NOMO-1 (cell line): ENCODE data around the gene UIMC1.

Experiments
- DNase-seq, 2 experiments: peaks; one replicate each; lab custom pipeline; 2025; ENCODE audit not compliant: unreplicated experiment in 2 of 2; lab: John Stamatoyannopoulos, UW

Gene UIMC1

GRCh38 chr5:176956756-176957155, 49.8 kb downstream of the UIMC1 start:
- DNase-seq: no peak

- DNase-seq: no peak
These were observed 50.7 kb downstream of the UIMC1 start for GRCh38 chr5:176955895-176956294.

GRCh38 chr5:176954050-176954449, 52.5 kb downstream of the UIMC1 start:
- no peak for DNase-seq

- no peak for DNase-seq
These were observed 53.9 kb downstream of the UIMC1 start for GRCh38 chr5:176952531-176953193.

- no peak for DNase-seq
These were observed 58.1 kb downstream of the UIMC1 start for GRCh38 chr5:176948458-176948857.

- no peak for DNase-seq
These were observed 58.7 kb downstream of the UIMC1 start for GRCh38 chr5:176947847-176948246.

- DNase-seq: no peak
These were observed 62.3 kb downstream of the UIMC1 start for GRCh38 chr5:176944268-176944667.

GRCh38 chr5:176943816-176944215, 62.8 kb downstream of the UIMC1 start:
- no peak for DNase-seq

GRCh38 chr5:176941951-176942350, 64.6 kb downstream of the UIMC1 start:
- DNase-seq: no peak

- DNase-seq: no peak
These were observed 68.1 kb downstream of the UIMC1 start for GRCh38 chr5:176938472-176938871.

GRCh38 chr5:176935017-176935416, 71.6 kb downstream of the UIMC1 start:
- DNase-seq: no peak

GRCh38 chr5:176934309-176934930, 72.2 kb downstream of the UIMC1 start:
- DNase-seq: no peak

GRCh38 chr5:176929654-176930053, 76.9 kb downstream of the UIMC1 start:
- DNase-seq: no peak

GRCh38 chr5:176927562-176927961, 79.0 kb downstream of the UIMC1 start:
- no peak for DNase-seq

- no peak for DNase-seq
These were observed 83.8 kb downstream of the UIMC1 start for GRCh38 chr5:176922817-176923216.

GRCh38 chr5:176921714-176922113, 84.9 kb downstream of the UIMC1 start:
- no peak for DNase-seq

- no peak for DNase-seq
These were observed 88.0 kb downstream of the UIMC1 start for GRCh38 chr5:176918613-176919012.

- no peak for DNase-seq
These were observed 90.2 kb downstream of the UIMC1 start for GRCh38 chr5:176916337-176916736.

- no peak for DNase-seq
These were observed 90.7 kb downstream of the UIMC1 start for GRCh38 chr5:176915906-176916305.

GRCh38 chr5:176912115-176912514, 94.5 kb downstream of the UIMC1 start:
- no peak for DNase-seq

- peak; percentile 33 to 84 for DNase-seq
These were observed 97.8 kb downstream of the UIMC1 start for GRCh38 chr5:176908675-176909368.

- no peak for DNase-seq
These were observed 99.8 kb downstream of the UIMC1 start for GRCh38 chr5:176906796-176907195.
